ENCODE data around the gene SYCP3. TPM values are rescaled to one million over a fixed set of nuclear protein-coding genes. Genes with fewer than 3 reads are reported as not detected.
"Not testable (repeated sequence)": the region's sequence is repeated elsewhere in the genome, so short reads cannot be mapped to it uniquely, and the experiment has no call there.

The SYCP3 gene
- total RNA-seq, 1 experiment from 2014 or later: not detected

GRCh38 chr12:101696251-101697196 is 42.7 kb downstream of the SYCP3 start:
- no peak for DNase-seq (ENCODE audit: low read depth in 1 of 2, low spot score in 2 of 2)
- Histone ChIP-seq H3K36me3 (no peaks in the 10 kb centered on the region; the same call in 1 of the 2 replicates), H3K27ac (no peak overlapping the region), H3K27me3 (replicated peaks) (no peaks in the 10 kb centered on the region), H3K9me3 (replicated peaks) (no peaks in the 10 kb centered on the region), H3K4me1 (replicated peaks) (no peaks in the 10 kb centered on the region), H3K4me3 (peak overlapping the region; percentile 92)

- no peaks in the 10 kb centered on the region for H3K9me3 ChIP-seq (replicated peaks)
- no peak overlapping the region for H3K27ac ChIP-seq
- H3K27me3 ChIP-seq (replicated peaks): no peaks in the 10 kb centered on the region
- DNase-seq (ENCODE audit: low read depth in 1 of 2, low spot score in 2 of 2): no peak
- H3K4me1 ChIP-seq (replicated peaks): no peaks in the 10 kb centered on the region
- H3K4me3 ChIP-seq: no peak overlapping the region
- H3K36me3 ChIP-seq: no peaks in the 10 kb centered on the region; the same call in 1 of the 2 replicates
Measured at GRCh38 chr12:101695706-101696105, 43.6 kb downstream of the SYCP3 start.

GRCh38 chr12:101694986-101695385 is 44.3 kb downstream of the SYCP3 start:
- no peaks in the 10 kb centered on the region for H3K9me3 ChIP-seq (replicated peaks)
- no peaks in the 10 kb centered on the region for H3K4me1 ChIP-seq (replicated peaks)
- H3K27me3 ChIP-seq (replicated peaks): no peaks in the 10 kb centered on the region
- no peaks in the 10 kb centered on the region; the same call in 1 of the 2 replicates for H3K36me3 ChIP-seq
- DNase-seq (ENCODE audit: low read depth in 1 of 2, low spot score in 2 of 2): no peak
- H3K4me3 ChIP-seq: no peak overlapping the region
- no peak overlapping the region for H3K27ac ChIP-seq

GRCh38 chr12:101694297-101694848 is 44.9 kb downstream of the SYCP3 start:
- DNase-seq (ENCODE audit: low read depth in 1 of 2, low spot score in 2 of 2): no peak
- no peak overlapping the region for H3K4me3 ChIP-seq
- H3K27ac ChIP-seq: no peak overlapping the region
- H3K9me3 ChIP-seq (replicated peaks): no peaks in the 10 kb centered on the region
- H3K36me3 ChIP-seq: no peaks in the 10 kb centered on the region; the same call in 1 of the 2 replicates
- H3K4me1 ChIP-seq (replicated peaks): no peaks in the 10 kb centered on the region
- H3K27me3 ChIP-seq (replicated peaks): no peaks in the 10 kb centered on the region

GRCh38 chr12:101691503-101692096 is 47.7 kb downstream of the SYCP3 start:
- DNase-seq (ENCODE audit: low read depth in 1 of 2, low spot score in 2 of 2): no peak
- Histone ChIP-seq H3K4me3 (no peak overlapping the region), H3K27me3 (replicated peaks) (no peaks in the 10 kb centered on the region), H3K27ac (no peak overlapping the region), H3K4me1 (replicated peaks) (no peaks in the 10 kb centered on the region), H3K9me3 (replicated peaks) (no peaks in the 10 kb centered on the region), H3K36me3 (no peaks in the 10 kb centered on the region)

- DNase-seq (ENCODE audit: low read depth in 1 of 2, low spot score in 2 of 2): no peak
- Histone ChIP-seq H3K4me3 (no peak overlapping the region), H3K27me3 (replicated peaks) (no peaks in the 10 kb centered on the region), H3K27ac (no peak overlapping the region), H3K9me3 (replicated peaks) (no peaks in the 10 kb centered on the region), H3K36me3 (no peaks in the 10 kb centered on the region), H3K4me1 (replicated peaks) (no peaks in the 10 kb centered on the region)
Measured at GRCh38 chr12:101690544-101691098, 48.6 kb downstream of the SYCP3 start.

GRCh38 chr12:101686176-101686575 is 53.1 kb downstream of the SYCP3 start:
- Histone ChIP-seq H3K9me3 (replicated peaks) (no peaks in the 10 kb centered on the region), H3K27ac (no peak overlapping the region), H3K4me3 (no peak overlapping the region), H3K4me1 (replicated peaks) (no peaks in the 10 kb centered on the region), H3K36me3 (no peaks in the 10 kb centered on the region), H3K27me3 (replicated peaks) (no peaks in the 10 kb centered on the region)
- DNase-seq (ENCODE audit: low read depth in 1 of 2, low spot score in 2 of 2): no peak

- no peak overlapping the region for H3K4me3 ChIP-seq
- DNase-seq (ENCODE audit: low read depth in 1 of 2, low spot score in 2 of 2): no peak
- H3K27ac ChIP-seq: no peak overlapping the region
- H3K9me3 ChIP-seq (replicated peaks): no peaks in the 10 kb centered on the region
- H3K36me3 ChIP-seq: no peaks in the 10 kb centered on the region
- H3K4me1 ChIP-seq (replicated peaks): no peaks in the 10 kb centered on the region
- H3K27me3 ChIP-seq (replicated peaks): no peaks in the 10 kb centered on the region; the same call in 1 of the 2 replicates
Measured at GRCh38 chr12:101685092-101685491, 54.2 kb downstream of the SYCP3 start.

- DNase-seq (ENCODE audit: low read depth in 1 of 2, low spot score in 2 of 2); H3K27ac ChIP-seq: not testable (repeated sequence)
Measured at GRCh38 chr12:101681627-101682026, 57.6 kb downstream of the SYCP3 start.

GRCh38 chr12:101680647-101681046 is 58.6 kb downstream of the SYCP3 start:
- no peak overlapping the region for H3K27ac ChIP-seq
- H3K9me3 ChIP-seq (replicated peaks): no peaks in the 10 kb centered on the region
- H3K4me3 ChIP-seq: no peak overlapping the region
- DNase-seq (ENCODE audit: low read depth in 1 of 2, low spot score in 2 of 2): no peak
- H3K4me1 ChIP-seq (replicated peaks): no peaks in the 10 kb centered on the region
- H3K36me3 ChIP-seq: no peaks in the 10 kb centered on the region
- no peaks in the 10 kb centered on the region; the same call in 1 of the 2 replicates for H3K27me3 ChIP-seq (replicated peaks)

More at GRCh38 chr12:101681627-101682026, 57.6 kb downstream of the SYCP3 start:
- not testable (repeated sequence) for H3K36me3 ChIP-seq; H3K4me1 ChIP-seq (replicated peaks); H3K4me3 ChIP-seq; H3K27me3 ChIP-seq (replicated peaks); H3K9me3 ChIP-seq (replicated peaks)

GRCh38 chr12:101680240-101680639 is 59.0 kb downstream of the SYCP3 start:
- Histone ChIP-seq H3K27me3 (replicated peaks) (no peaks in the 10 kb centered on the region; the same call in 1 of the 2 replicates), H3K9me3 (replicated peaks) (no peaks in the 10 kb centered on the region), H3K27ac (no peak overlapping the region), H3K4me1 (replicated peaks) (no peaks in the 10 kb centered on the region), H3K4me3 (no peak overlapping the region), H3K36me3 (no peaks in the 10 kb centered on the region)
- DNase-seq (ENCODE audit: low read depth in 1 of 2, low spot score in 2 of 2): no peak

Data from SJSA1 (cell line).